ENCODE results near the gene ODF4.

- TF ChIP-seq CTCF (IDR thresholded peaks at IDR 0.05) (no peak), USF2 (CRISPR knock-in tag; IDR thresholded peaks at IDR 0.05) (no peak), ATF1 (CRISPR knock-in tag; IDR thresholded peaks at IDR 0.05) (no peak), TEAD1 (CRISPR knock-in tag; IDR thresholded peaks at IDR 0.05) (no peak), STAT6 (CRISPR knock-in tag; conservative IDR thresholded peaks at IDR 0.05; ENCODE audit: low read depth) (no peak), GABPB1 (CRISPR knock-in tag; IDR thresholded peaks at IDR 0.05) (no peak), ZNF232 (CRISPR knock-in tag; IDR thresholded peaks at IDR 0.05) (no peak)
These were observed 42.6 kb downstream of the ODF4 start for GRCh38 chr17:8382052-8382879.

Measured in WTC11 (cell line).